Mammary microvascular endothelial cell (primary cell): ENCODE data around the gene SLC25A3. TPM values are rescaled to one million over a fixed set of nuclear protein-coding genes. Genes with fewer than 3 reads are reported as not detected.

Source experiments
- total RNA-seq: library from RNA; depleted of rRNA; stranded (reverse); fragments of >200 nt; gene quantifications from 2 replicates; pipeline ENCODE4 v1.2.3, GENCODE V29; 2015

Gene SLC25A3
- total RNA-seq, result 730 and 778 TPM in 2 replicates

DNA sequence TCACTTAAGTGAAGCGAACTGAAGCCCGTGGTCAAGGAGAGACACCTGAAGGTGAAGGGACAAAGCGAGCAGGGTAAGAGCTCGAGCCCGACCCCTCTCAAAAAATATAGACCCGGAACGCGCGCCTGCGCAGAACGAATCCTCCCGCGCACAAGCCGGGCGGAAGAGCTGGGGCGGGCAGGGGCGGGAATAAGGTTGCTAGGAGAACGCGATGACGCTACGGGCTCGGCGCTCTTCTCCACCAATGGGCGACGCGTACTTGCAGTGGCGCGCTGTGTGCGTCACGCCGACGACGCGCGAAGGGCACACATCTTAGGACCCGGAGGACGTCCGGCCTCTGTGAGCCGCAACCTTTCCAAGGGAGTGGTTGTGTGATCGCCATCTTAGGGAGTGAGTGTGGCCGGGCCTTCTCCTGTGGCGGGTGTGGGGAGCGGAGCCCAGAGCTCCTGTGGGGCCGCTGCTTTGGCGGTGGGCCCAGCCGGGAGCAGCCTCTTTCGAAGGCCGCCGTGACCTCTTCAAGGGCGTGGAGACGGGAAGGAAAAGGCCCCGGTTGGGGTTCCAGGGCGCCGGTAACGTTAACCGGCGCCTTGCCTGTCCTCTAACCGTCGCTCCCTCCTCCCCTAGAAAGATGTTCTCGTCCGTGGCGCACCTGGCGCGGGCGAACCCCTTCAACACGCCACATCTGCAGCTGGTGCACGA, at the start of gene SLC25A3:
SLC25A3 (plus strand) TSS at position 336 of the 699 bp plus-strand sequence; CDS start at position 629, 293 bp downstream.

DNA sequence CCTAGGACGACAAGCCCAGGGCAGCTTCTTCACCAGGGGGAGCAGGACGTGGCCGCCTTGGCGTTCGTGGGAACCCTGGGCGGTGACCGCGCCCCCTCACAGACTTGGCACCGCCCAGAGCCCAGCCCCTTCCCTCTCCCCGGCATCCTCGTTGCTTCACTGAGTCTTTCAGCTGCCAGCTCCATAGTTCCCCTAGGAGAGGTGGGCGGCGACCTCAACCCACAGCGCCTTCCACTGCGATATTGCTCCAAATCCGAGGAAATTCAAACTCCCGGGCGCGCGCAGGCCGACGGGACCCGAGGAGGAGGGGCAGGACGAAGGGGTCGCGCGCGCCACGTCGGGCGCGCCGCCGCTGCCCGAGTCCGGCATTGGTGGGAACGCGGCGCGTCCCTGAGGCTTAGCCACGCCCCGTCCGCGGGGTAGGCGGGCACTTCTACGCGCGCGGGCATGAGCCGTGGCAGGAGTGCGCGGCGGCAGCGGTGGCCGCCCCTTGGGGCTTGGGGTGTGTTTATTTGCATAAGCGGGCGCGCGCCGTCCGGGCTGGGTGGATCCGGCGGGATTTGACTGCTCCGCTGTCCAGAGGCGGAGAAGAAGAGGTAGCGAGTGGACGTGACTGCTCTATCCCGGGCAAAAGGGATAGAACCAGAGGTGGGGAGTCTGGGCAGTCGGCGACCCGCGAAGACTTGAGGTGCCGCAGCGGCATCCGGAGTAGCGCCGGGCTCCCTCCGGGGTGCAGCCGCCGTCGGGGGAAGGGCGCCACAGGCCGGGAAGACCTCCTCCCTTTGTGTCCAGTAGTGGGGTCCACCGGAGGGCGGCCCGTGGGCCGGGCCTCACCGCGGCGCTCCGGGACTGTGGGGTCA, 51.5 kb downstream of the SLC25A3 start, which contains the start of the genes APAF1 and IKBIP:
APAF1 (plus strand) TSS at position 579 of the 860 bp plus-strand sequence. CDS start 3,070 bp downstream, outside the sequence.
IKBIP (minus strand) TSS at position 77 of the 860 bp plus-strand sequence. CDS start 87 bp downstream, outside the sequence.

Other genes starting within 250 kb of the SLC25A3 start
- 114 and 120 TPM in 2 replicates for gene TMPO, start 78.1 kb upstream of the SLC25A3 start, total RNA-seq
- gene IKBIP, start 51.1 kb downstream of the SLC25A3 start, total RNA-seq, result 65.3 and 81.3 TPM in 2 replicates
- gene APAF1, start 51.6 kb downstream of the SLC25A3 start, total RNA-seq, result 16.5 and 30.0 TPM in 2 replicates